Activated naive CD4-positive, alpha-beta T cell treated with Interleukin-2 at 50 U/mL for 16 hours (primary cell): Measurements from ENCODE around the gene CWH43.
A peak's percentile ranks its signal among the peaks of the same experiment; 100 is the strongest.
"Not testable (repeated sequence)": the region's sequence is repeated elsewhere in the genome, so short reads cannot be mapped to it uniquely, and the experiment has no call there.

Source experiments
- DNase-seq: peaks from one replicate; pipeline ENCODE4 v3.0.0-alpha.2; 2020

Gene CWH43

DNA sequence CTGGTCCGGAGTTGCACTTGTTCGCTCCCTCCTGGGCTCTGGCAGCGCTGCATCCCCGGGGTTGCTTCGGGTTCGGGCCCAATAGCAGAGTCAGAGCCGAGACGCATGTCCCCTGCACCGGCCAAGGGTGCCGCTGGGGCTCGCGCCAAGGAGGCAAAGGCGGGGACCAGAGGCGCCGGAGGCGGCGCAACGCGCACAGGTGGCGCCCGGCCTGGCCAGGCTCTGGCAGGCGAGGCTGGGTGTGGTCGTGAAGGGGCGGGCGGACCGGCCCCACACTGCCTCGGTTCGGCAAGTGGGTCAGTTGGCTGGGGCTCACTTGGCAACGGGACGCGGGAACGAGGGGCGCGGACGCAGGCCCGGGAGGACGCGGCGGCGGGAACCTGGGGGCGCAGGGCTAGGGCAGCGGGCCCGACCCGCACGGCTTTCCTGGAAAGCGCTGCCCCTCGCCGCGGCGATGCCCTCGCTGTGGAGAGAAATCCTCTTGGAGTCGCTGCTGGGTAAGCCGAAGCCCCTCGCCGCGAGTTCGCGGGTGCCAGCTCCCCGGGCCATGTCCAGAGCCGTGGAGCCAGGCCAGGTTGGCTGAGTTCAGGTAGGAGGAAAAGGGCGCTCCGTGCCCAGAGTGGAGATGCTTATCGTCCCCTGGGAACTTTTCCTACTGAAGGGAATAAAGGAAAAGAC is at the start of gene CWH43:
Gene CWH43, plus strand, starts transcription at position 300 of the 678 bp plus-strand sequence. Its CDS starts 155 bp downstream, at position 455.
- DNase-seq = no peak

DNA sequence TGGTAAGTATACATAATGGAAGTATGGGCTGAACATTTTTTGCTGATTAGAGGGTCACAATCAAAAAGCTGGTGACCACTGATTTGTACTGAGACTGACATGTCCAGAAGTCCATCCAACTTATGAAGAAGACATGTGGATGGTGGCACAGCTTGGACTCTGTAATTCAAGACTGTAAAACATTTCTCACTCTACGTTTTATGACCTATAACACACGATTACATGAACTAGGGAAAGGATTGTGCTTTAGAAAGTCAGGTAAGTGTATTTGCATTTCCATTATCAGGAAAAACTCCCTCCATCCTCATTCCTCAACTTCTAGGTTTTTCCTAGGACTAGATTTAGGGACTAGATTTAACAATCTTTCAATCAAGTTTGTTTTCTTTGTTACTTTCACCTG is 49.0 kb upstream of the CWH43 start:
- no peak for DNase-seq

DNA sequence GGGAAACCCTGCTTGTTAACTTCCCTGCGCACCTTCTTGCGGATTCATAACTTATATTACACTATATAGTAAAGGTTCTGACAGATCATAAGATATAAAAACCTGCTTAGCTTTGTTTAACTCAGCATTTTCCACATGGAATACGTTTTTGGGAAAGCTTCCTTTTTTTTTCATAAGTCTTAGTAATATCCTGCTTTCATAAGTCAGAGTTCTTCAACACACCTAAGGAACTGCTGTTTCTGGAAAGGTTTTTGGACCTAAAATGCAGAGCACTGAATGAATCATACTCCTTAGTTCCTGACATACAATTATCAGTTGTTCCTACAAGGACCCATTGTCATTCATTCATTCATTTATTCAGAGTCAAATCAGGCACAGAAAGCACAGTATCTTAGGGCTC is 47.2 kb upstream of the CWH43 start:
- no peak for DNase-seq

DNA sequence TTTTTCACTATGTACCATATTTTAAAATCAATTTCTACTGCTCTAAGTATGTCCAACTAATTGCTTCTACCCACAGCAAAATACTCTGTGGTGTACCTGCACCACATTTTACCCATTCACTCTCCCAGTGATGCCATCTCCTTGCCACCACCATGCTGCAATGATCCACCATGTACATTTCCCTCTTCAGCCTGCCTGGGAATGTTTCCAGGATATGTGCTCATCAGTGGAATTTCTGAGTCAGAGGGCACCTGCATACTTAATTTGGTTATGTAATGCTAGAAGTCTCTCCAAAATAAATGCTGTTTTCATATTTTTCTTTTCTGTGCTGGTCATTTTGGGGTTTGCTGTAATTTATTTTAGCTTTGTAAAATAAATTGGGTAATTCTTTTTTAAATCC is 46.3 kb upstream of the CWH43 start:
- no peak for DNase-seq

DNA sequence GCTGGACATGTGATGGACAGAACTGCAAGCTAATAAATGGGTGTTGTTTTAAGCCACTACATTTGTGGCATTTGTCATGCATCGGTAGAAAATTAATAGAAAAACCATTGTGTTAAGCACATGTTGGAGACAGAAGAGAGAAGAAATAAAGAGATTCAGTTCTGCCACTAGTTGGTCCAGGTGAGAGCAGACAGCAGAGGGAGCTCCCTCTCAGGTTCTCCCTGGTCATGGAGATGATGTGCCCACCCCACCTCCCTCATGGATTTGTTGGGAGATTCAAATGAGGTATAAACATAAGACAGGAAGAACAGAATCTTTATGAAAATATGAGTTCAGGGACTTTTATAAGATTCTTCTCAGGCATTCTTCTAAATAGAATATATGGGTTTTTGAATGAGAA is 42.7 kb upstream of the CWH43 start:
- no peak for DNase-seq

DNA sequence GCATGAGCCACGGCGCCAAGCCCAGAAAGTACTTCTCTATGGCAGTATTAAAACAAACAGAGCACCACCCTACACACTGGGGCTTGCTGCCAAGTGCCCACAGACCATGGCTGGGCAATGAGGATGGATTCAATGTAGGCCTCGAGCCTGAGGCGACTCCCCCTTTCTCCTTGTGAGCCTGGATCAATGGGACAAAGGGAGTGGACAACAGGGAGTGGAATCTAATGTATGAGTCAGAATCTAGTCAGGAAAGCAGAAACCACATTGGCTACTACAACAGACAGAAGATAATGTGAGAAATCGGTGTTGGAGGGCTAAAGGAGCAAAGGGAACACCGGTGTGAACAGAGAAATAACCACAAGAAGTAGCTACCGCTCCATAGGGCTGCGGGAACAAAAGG is 41.8 kb upstream of the CWH43 start:
- no peak for DNase-seq

DNA sequence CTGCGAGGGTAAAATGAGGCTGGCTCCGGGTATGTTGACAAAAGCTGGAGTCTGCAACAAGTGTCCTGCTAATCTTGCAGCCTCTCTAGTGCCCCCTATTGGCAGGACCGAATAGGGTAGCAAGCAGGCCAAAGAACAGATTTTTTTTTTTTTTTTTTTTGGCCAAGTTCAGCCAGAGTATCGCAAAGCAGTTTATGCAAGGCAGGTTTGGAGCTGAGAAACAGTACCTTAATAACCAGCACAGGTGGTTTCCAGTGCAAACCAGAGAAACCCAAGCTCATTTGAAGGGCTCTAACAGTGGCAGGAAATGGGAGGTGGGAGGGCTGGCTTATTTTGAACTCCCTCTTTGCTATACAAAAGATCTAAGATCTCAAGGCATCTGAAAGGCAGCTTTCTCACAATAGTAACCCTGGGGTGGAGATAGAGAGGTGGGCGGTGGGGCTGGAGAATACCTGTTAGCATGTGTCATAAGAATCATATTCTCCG is 41.3 kb upstream of the CWH43 start:
- peak; percentile 26 for DNase-seq

DNA sequence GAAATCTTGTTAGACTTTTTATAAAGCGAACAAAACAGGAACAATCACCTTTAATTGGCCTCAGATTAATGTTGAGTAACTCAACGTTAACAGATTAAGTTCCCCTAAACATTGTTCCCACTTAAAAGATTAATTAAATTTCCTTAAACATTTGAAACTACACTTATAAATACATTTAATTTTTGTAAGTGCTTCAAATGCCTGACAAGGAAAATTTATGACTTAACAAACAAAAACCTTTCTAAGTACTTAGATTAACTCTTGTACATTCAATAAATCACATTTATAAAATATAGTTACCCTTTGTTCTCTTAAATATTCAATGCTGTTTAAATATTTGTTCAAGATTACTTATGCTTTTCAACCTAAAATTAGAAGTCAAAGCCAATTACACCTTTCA is 40.1 kb upstream of the CWH43 start:
- no peak for DNase-seq

DNA sequence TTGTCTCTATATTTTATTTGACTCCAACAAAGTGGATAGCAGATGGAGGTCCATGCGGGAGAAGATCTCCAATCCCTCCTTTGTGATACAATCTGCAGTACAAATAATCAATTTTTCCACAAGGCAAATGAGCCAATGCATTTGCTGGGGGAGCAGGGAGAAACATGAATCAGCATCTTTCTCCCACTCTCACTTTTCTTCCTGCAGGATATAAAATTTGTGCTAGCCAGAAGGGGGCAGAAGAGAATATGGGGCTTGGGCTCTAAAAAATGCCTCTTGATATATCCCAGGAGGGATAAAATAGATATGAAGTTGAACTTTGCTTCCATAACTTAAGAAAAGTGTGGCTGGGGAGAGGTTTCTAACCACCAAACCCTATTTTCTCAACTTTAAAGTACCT is 38.3 kb upstream of the CWH43 start:
- no peak for DNase-seq

DNA sequence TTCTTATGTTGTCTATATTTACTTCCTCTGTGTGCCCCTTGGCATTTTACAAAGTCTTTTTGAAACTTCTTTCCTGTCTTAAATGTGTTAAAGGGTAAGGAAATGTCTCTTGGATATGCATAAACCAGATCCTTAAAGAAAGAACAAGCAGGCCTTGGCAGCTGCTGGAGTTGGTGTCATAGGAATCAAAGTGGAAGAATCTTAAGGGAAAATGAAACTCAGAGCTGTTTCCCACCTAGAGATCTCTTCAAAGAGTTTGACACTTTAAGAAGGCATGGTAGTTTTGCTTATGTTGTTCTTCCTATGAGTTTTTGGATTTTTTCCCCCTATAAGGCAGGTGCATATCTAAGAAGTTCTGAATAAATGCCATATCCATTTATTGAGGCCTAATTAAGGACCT is 37.0 kb upstream of the CWH43 start:
- DNase-seq = no peak

DNA sequence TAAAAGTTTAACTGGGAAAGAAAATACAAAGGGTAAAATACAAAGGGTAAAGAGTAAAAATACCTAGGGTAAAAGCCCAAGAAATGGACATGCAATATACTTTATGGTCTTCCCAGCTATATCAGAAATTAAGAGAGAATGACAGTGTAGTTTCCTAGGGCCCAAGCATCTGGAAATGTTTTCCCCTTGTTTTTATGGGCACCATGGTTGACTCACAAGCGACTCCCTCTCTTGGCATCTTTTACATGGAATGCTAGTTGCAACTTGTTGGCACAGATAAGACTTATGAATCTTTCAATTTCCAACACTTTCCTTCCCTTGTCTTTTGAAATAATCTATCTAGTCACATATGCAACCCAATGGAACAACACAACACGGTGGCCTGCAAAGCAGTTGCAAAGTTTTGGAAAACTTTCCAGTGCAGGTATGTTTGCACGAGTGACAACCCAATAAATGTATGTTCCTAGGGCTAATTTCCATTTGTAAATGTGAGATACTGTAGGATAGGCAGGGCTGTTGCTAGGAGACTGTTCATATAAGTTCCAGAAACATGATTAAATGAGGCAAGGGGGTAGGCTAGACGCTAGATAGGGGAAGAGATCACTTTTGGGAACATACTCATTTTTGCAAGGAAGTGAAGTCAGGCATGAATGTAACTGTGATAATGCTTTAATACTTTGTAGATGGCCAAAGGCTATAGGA is 36.4 kb upstream of the CWH43 start:
- DNase-seq = no peak

DNA sequence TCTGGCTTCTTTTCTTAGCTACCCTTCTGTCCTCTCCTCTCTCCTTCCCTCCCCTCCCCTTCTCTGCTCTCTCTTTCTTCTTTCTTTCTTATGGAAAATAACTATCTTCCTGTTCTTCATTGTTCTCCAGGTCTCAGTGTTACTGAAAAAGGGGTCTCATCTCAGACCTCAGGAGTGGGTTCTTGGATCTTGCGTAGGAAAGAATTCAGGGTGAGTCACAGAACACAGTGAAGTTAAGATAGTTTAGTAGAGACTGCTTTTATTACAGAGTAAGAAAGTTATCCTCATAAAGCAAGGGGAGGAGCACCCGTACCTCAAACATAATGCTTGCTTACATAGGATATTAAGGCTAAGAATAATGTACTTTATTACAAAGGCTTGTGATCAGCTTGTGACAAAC is 31.8 kb upstream of the CWH43 start:
- no peak for DNase-seq

DNA sequence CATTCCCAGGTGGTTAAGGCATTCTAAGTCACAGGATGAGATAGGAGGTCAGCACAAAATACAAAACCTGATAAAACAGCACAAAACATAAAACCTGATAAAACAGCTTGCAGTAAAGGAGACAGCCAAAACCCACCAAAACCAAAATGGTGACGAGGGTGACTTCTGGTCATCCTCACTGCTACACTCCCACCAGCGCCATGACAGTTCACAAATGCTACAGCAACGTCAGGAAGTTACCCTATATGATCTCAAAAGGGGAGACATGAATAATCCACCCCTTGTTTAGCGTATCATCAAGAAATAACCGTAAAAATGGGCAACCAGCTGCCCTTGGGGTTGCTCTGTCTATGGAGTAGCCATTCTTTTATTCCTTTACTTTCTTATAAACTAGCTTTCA is 28.7 kb upstream of the CWH43 start:
- DNase-seq = not testable (repeated sequence)

DNA sequence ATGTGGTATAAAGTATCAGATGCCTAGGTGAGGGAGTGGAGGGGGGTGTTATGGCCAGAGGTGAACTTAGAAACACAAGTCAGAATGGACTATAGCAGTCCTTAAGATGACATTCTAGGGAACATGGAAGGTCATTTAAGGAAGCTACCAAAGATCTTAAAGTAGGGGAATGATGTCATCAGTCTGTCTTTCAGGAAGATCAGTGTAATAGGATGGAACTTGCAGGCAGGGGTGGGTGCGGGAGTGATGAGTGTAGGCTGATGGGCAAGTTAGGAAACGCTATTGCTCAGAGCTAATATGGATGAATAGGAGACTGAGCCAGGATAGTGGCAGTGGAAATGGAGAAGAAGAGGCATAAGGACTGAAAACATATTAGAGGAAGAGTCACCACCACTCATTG is 27.5 kb upstream of the CWH43 start:
- DNase-seq = no peak

DNA sequence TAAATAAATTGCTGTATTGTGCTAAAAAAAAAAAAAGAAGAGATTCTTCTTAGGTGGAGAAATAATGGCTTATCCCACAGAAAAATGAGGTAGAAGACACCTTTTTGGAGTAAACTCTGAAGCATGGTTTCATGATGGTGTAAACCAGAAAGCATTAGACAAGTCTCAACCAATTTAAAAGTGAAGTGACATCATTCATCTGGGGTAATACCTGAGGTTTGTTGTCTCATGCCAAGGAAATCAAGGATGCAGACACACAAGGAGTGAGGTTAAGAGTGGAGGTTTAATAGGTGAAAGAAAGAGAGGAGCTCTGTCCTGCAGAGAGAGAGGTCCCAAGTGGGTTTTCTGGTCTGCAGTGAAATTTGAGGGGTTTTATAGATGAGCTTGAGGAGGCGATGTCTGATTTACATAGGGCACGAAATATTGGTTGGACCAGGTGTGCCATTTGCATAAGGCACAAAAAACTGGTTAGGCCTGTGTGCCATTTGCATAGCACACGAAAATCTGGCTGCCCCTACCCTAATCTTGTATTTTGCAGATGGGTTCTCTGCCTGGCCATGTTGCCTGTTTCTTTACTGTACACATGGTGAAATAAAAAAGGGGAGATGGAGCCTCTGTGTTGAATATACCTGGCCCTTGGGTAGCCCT is 25.0 kb upstream of the CWH43 start:
- no peak for DNase-seq

DNA sequence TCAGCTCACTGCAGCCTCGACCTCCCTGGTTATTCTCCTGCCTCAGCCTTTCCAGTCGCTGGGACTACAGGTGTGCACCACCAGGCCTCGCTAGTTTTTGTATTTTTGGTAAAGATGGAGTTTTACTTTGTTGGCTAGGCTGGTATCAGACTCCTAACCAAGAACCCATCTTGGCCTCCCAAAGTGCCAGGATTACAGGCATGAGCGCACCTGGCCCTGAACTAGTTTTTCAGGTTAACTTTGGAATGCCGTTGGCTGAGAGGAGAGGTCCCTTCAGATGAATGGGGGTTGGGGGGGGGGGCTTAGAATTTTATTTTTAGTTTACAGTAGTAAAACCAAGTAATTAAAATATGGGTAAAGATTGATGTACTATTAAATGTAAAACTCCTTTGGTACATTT is 23.4 kb upstream of the CWH43 start:
- no peak for DNase-seq

DNA sequence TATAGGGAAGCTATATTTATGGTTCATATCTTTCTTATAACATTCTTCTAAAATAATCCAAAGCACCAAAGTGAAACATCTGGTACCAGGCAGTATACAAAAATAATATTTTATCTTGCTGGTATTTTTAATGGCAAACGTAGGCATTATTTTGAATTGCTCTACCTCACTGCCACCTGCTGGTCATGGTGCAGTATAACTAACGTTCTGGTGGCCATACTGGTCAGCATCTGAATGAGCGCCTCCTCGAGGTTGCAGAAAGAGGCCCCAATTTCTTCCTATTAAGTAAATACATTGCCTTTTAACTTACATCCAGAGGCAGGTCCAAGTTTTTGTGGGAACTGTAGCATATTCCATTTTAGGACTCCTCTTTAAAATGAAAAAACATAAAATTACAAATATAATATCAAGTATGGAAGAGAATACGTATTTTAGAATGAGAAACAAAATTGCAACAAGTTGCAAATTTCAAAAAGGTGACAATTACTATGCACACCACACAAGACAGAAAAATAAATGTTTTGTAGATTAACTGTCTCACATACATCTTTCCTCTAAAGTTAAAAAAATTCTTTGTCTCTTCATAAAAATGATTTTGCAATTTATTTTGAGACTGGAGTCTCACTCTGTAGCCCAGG is 22.9 kb upstream of the CWH43 start:
- DNase-seq = peak; percentile 70

DNA sequence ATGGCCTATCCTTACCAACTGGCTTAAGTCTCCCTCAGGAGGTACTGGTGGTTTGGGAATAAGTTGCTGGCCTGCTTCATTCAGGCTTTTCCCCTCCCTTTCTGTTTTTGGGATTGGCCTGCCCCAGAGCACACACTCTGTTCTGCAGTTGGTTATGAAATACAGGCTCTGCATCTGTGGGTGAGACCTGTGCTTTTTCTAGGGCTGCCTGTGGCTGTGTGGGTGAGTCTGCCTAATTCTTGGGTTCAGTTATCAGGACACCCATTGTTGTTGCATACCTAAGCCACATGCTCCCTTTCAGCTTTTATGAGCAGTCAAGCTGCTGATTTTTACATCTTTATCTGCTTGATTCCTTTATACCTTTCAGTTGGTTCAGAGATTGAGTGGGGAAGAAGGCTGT is 19.0 kb upstream of the CWH43 start:
- DNase-seq = no peak

DNA sequence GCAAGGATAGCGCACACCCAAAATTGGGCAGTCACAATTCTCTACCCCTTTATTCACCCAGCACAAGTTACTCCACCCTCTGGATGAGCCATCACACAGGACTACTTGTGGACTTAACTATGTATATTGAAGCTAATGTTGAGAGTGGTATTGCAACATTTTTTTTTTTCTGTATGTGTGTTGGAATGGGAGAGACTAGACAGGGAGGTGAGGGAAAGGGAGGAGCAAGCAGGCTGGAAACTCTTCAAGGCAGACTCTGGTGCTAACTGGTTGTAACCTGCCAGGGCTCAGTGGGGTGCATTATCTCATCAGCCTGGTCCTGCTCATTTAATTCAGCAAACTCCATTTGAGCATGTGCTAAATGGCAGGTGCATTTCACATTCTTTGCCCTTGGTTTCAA is 18.4 kb upstream of the CWH43 start:
- DNase-seq = no peak

DNA sequence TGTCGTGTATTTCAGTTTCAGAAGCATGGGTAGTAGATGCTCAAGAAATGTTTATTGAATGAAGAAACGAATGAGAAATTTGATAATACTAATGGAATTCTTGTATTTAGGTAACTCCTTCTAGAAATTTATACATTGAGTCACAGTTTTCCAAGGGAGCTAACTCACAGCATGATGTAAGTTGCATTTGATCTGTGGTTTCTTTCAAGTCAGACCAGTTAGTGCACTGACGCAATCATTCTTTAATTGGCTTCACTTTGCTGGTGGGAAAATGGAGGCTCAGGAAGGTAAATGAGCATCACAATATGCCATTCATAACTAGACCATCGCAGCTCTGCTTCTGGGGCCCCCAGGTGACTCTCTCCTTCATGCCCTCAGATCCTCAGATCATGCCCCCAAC is 17.3 kb upstream of the CWH43 start:
- DNase-seq = no peak

DNA sequence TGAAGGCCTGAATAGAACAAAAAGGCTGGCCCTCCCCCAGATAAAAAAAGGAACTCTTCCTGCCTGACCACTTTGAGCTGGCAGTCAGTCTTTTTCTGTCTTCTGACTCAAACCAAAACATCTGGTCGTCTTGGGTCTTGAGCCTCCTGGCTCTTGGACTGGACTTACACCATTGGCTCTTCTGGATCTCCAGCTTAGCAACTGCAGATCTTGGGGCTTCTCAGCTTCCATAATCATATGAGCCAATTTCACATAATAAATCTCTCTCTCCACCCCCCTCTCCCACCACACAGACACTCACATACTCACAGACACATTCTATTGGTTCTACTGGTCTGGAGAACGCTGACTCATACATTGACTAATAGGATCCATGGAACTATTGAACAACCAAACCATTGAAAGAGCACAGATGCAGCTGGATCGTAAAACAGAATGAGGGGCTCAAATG is 15.6 kb upstream of the CWH43 start:
- no peak for DNase-seq

DNA sequence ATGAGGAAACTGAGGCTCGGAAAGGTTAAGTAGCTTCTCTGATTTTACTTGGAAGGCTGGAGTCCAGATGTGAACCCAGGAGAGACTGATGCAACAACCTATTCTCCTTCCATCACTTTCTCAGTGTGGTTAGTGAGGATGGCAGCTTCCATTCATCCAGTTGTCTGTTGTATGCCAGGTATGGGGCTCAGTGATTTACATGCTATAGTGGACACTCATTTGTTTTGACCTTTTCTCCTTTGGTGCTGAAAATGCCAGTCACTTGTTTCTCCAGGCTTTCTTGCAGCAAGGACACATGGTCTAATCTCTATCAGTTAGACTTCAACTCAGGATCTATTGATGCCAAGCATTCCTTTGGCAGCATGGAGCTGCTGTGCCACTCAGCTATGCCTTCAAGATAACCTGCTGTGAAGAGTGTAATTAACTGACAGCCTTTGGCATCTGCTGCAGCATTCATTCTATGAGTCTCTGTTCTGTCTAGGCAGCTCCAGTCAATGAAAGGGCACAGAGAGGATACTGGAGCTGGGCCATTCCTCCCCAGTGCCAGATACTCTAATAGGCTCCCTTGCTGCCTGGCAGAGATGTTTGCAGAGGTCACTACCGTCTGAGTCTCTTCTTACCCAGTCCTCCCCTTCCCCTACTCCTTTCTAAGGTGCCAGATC is 11.0 kb upstream of the CWH43 start:
- no peak for DNase-seq

DNA sequence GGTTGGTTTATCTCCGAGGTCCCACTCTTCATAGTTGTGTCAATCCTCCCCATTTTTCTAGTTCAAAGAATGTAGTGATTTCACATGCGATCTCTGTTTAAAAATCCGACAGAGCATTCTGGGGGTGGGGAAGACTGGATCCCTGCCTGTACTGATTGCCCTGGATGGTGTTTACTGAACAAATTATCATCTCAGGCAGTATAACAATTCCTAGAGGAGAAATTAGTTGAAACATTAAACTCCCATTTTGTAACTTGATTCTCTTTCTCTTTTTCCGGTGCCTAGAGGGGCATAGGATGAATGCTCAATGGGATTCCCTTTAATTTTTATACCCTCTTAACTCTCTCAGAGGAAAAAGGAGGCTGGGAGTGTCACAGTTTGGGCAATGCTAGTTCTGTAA is 10.0 kb upstream of the CWH43 start:
- no peak for DNase-seq
